ENCODE data around the gene DYNLL1. TPM values are rescaled to one million over a fixed set of nuclear protein-coding genes. Genes with fewer than 3 reads are reported as not detected.

The DYNLL1 gene
- total RNA-seq (2022; extraction: Qiagen RNA extraction; ENCODE audit: low read depth) = 592 to 753 TPM (median 641 TPM) in 5 replicates

DNA sequence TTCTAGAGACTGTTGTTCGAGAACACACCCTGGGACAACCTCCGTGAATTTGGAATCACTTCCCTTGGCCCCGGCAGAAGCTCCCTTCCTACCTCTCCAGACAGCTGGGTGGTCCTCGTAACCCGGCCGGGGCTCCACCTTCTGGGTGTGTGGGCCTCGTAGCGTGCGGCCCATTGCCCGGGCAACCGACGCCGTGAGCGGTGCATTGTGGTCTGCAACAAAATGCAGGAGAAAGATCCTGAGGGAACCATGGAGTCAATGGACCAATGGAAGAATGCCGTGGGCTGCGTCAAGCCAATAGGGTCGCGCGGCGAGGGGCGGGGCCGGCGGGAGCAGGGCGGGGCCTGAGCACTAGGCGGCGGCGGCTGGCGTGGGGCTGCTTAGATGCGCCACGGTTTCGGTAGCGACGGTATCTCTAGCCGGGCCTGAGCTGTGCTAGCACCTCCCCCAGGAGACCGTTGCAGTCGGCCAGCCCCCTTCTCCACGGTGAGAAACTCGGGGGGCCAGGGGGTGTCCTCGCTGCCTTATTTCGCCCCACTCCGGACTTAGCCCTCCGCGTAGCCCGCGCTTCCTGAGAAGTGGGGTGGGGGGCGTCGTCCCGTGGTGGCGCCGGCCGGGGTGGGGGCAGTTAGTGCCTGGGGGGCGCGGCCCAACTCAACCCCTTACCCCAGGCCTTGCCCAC is at the start of gene DYNLL1:
Gene DYNLL1 (plus strand): TSS at position 383 of the 682 bp plus-strand sequence. CDS start 309 bp downstream, outside the sequence.

DNA sequence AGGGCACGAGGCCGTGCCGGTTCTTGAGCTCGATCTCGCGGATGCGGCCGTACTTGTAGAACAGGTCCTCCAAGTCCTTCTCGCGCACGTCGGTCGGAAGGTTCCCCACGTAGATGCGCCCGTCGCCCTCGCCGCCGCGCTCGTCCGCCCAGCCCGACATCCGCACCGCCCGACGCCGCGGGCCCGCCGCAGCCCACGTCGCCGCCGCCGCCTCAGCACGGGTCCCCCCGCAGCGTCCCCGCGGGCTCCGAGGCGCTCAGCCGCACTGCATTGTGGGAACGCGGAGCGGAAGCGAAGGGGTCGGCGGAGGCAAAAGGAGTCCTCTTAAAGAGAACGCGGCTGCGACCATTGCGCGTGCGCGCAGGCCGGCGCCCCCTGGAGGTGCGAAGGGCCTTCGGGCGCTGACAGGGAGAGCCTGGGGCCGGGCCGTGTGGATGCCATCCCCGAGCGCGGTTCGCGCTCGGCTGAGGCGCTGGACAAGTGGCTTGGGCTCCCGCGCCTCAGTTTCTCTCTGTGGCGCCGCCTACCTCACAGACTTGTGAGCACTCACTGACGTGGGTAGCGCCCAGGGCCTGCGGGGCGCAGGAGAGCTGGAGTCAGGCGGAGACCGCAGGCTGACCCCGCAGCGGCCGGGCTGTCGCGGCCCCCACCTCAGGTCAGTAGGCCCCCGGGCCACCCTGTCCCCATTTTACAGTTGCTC is 26.3 kb upstream of the DYNLL1 start, which contains the start of gene SRSF9:
Gene SRSF9 (minus strand): TSS at position 299 of the 700 bp plus-strand sequence. CDS start 139 bp downstream, at position 160.

DNA sequence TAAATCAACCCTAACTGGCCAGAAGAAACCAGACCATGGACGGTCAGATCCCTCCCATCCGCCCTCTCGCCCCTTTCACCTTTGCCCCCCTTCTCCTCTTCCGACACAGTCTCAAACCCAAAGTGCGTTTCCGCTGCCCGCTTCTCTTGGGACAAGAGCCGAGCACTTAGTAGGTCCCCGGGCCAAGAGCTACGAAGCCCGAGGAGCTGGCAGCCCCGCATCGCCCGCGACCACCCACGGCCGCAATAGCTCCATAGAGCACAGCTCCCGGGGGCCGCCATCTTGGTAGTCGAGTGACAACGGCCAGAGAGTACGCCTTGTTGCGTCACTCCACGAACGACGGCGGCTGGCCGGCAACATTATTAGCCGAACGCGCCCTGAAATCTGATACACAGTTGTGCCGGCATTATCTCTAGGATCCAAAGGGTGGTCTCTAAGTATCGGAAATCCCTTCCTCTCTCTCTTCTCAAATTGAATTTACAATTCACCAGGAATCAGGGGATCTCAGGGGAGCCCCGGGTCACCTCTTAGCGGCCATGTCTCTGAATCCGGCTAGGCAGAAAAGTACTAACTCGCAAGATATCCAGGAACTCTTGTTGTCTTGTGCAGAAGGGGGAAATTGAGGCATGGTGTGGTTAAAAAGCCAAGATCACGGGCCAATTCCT is 33.1 kb downstream of the DYNLL1 start, which contains the start of gene COQ5:
Gene COQ5 (minus strand): TSS at position 298 of the 665 bp plus-strand sequence. CDS start 17 bp downstream, at position 281.

DNA sequence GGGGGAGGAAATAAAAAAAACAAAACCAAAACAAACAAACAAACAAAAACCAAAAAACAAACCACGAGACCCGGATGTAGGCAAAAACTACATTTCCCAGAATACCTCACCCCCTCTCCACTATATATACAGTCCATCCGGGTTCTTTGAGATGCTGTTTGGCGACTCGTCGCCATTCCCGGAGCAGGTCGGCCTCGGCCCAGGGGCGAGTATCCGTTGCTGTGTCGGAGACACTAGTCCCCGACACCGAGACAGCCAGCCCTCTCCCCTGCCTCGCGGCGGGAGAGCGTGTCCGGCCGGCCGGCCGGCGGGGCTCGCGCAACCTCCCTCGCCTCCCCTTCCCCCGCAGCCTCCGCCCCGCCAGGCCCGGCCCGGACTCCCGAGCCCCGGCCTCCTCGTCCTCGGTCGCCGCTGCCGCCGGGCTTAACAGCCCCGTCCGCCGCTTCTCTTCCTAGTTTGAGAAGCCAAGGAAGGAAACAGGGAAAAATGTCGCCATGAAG is 38.3 kb downstream of the DYNLL1 start, which contains the start of gene RNF10:
Gene RNF10 (plus strand): TSS at position 154 of the 500 bp plus-strand sequence. CDS start 456 bp downstream, outside the sequence.

Other genes with a start within 250 kb of the DYNLL1 start
- 155 to 226 TPM (median 194 TPM) in 5 replicates for gene PXN, start 230.4 kb upstream of the DYNLL1 start, total RNA-seq (2022; extraction: Qiagen RNA extraction; ENCODE audit: low read depth)
- not detected in 5 replicates for gene RNU4-2, start 204.2 kb upstream of the DYNLL1 start, total RNA-seq (2022; extraction: Qiagen RNA extraction; ENCODE audit: low read depth)
- gene RNU4-1, start 202.9 kb upstream of the DYNLL1 start, total RNA-seq (2022; extraction: Qiagen RNA extraction; ENCODE audit: low read depth) = not detected in 5 replicates
- 0.66 to 1.6 TPM (median 0.98 TPM) in 5 replicates for gene SIRT4, start 193.8 kb upstream of the DYNLL1 start, total RNA-seq (2022; extraction: Qiagen RNA extraction; ENCODE audit: low read depth)
- gene PLA2G1B, start 168.3 kb upstream of the DYNLL1 start, total RNA-seq (2022; extraction: Qiagen RNA extraction; ENCODE audit: low read depth) = not detected in 5 replicates
- 0.50 to 1.4 TPM (median 1.2 TPM) in 5 replicates for gene MSI1, start 126.9 kb upstream of the DYNLL1 start, total RNA-seq (2022; extraction: Qiagen RNA extraction; ENCODE audit: low read depth)
- gene COX6A1, start 58.0 kb upstream of the DYNLL1 start, total RNA-seq (2022; extraction: Qiagen RNA extraction; ENCODE audit: low read depth) = 658 to 856 TPM (median 772 TPM) in 5 replicates
- 64.1 to 93.0 TPM (median 72.4 TPM) in 5 replicates for gene TRIAP1, start 49.7 kb upstream of the DYNLL1 start, total RNA-seq (2022; extraction: Qiagen RNA extraction; ENCODE audit: low read depth)
- gene GATC, start 49.7 kb upstream of the DYNLL1 start, total RNA-seq (2022; extraction: Qiagen RNA extraction; ENCODE audit: low read depth) = 19.4 to 26.1 TPM (median 24.1 TPM) in 5 replicates
- gene SRSF9, start 26.4 kb upstream of the DYNLL1 start, total RNA-seq (2022; extraction: Qiagen RNA extraction; ENCODE audit: low read depth) = 197 to 241 TPM (median 226 TPM) in 5 replicates
- gene COQ5, start 33.0 kb downstream of the DYNLL1 start, total RNA-seq (2022; extraction: Qiagen RNA extraction; ENCODE audit: low read depth) = 24.4 to 30.2 TPM (median 25.9 TPM) in 5 replicates
- gene RNF10, start 38.2 kb downstream of the DYNLL1 start, total RNA-seq (2022; extraction: Qiagen RNA extraction; ENCODE audit: low read depth) = 99.9 to 108 TPM (median 101 TPM) in 5 replicates
- gene POP5, start 85.3 kb downstream of the DYNLL1 start, total RNA-seq (2022; extraction: Qiagen RNA extraction; ENCODE audit: low read depth) = 44.5 to 57.8 TPM (median 51.4 TPM) in 5 replicates
- 0.22 to 0.57 TPM (median 0.27 TPM) in 4 of 5 replicates, not detected in the other for gene CABP1, start 144.5 kb downstream of the DYNLL1 start, total RNA-seq (2022; extraction: Qiagen RNA extraction; ENCODE audit: low read depth)
- 80.1 to 125 TPM (median 93.4 TPM) in 5 replicates for gene MLEC, start 191.0 kb downstream of the DYNLL1 start, total RNA-seq (2022; extraction: Qiagen RNA extraction; ENCODE audit: low read depth)
- gene UNC119B, start 214.3 kb downstream of the DYNLL1 start, total RNA-seq (2022; extraction: Qiagen RNA extraction; ENCODE audit: low read depth) = 22.6 to 30.1 TPM (median 26.6 TPM) in 5 replicates
- gene ACADS, start 229.7 kb downstream of the DYNLL1 start, total RNA-seq (2022; extraction: Qiagen RNA extraction; ENCODE audit: low read depth) = 5.8 to 12.0 TPM (median 9.9 TPM) in 5 replicates

Measured in A549 treated with ZK216348 at 1 μM for 4 hours (cell line).